Fibroblast of lung (primary cell): ENCODE data around the gene HAPLN1. TPM values are rescaled to one million over a fixed set of nuclear protein-coding genes. Genes with fewer than 3 reads are reported as not detected.

Source experiments
- DNase-seq, 2 donors: peaks; one replicate each; pipeline versions ENCODE4 v3.0.0 to v3.0.0-alpha.2; 2010; ENCODE audit warnings: low read depth in 2 of 2
- H2AFZ ChIP-seq: 2 replicates; pipeline ENCODE4 v1.5.1; 2012; ENCODE audit warnings: low read length, control low read depth, inconsistent platforms
- H3K27ac ChIP-seq: 2 replicates; pipeline ENCODE4 v1.5.1; 2011; ENCODE audit warnings: low read length, control low read depth; ENCODE audit not compliant: insufficient read depth
- H3K27me3 ChIP-seq: 2 replicates; pipeline ENCODE4 v1.5.1; 2011; ENCODE audit warnings: mild to moderate bottlenecking, low read length; ENCODE audit not compliant: control insufficient read depth, insufficient read depth
- H3K36me3 ChIP-seq: 2 replicates; pipeline ENCODE4 v1.5.1; 2011; ENCODE audit warnings: low read length; ENCODE audit not compliant: control insufficient read depth, insufficient read depth
- H3K4me1 ChIP-seq: 2 replicates; pipeline ENCODE4 v1.5.1; 2011; ENCODE audit warnings: low read length; ENCODE audit not compliant: control insufficient read depth, insufficient read depth; ENCODE audit errors: extremely low read depth
- H3K4me2 ChIP-seq: 2 replicates; pipeline ENCODE4 v1.5.1; 2011; ENCODE audit warnings: low read length, control low read depth; ENCODE audit not compliant: insufficient read depth; ENCODE audit errors: extremely low read depth
- H3K4me3 ChIP-seq, 4 experiments: fragments of 200-600 bp in 1 of 4; sonication (generic) in 1 of 4; replicated peaks in 1 of 4; 2 replicates each; pipeline ENCODE4 v1.5.1; 2011 to 2016; ENCODE audit warnings: low read length in 4 of 4, low read depth in 3 of 4, mild to moderate bottlenecking in 3 of 4, control low read depth in 2 of 4, inconsistent platforms in 1 of 4, mixed read lengths in 1 of 4; ENCODE audit not compliant: insufficient read depth in 1 of 4; ENCODE audit errors: control extremely low read depth in 1 of 4
- H3K79me2 ChIP-seq: 2 replicates; pipeline ENCODE4 v1.5.1; 2012; ENCODE audit warnings: mild to moderate bottlenecking, low read length, inconsistent platforms; ENCODE audit not compliant: control insufficient read depth, insufficient read depth
- H3K9ac ChIP-seq: 2 replicates; pipeline ENCODE4 v1.5.1; 2011; ENCODE audit warnings: mild to moderate bottlenecking, low read length, control low read depth; ENCODE audit not compliant: insufficient read depth
- H3K9me3 ChIP-seq: 2 replicates; pipeline ENCODE4 v1.5.1; 2012; ENCODE audit warnings: low read depth, low read length; ENCODE audit not compliant: control insufficient read depth, insufficient read depth
- H4K20me1 ChIP-seq: 2 replicates; pipeline ENCODE4 v1.5.1; 2011; ENCODE audit warnings: low read length; ENCODE audit not compliant: control insufficient read depth, insufficient read depth; ENCODE audit errors: extremely low read depth
- EZH2 ChIP-seq: IDR thresholded peaks from 2 replicates; pipeline ENCODE4 v1.5.1; 2012; ENCODE audit warnings: low read length, control low read depth, mild to moderate bottlenecking; ENCODE audit errors: missing control alignments
- polyA plus RNA-seq, 2 donors: library from polyadenylated mRNA; depleted of rRNA in 1 of 2; stranded (reverse) in 1 of 2; unstranded in 1 of 2; fragments of >200 nt; gene quantifications; 2 replicates each; pipeline ENCODE4 v1.2.1, GENCODE V29; 2011 to 2012; ENCODE audit warnings: missing spikeins in 1 of 2
- total RNA-seq: library from RNA; depleted of rRNA; stranded (reverse); fragments of >200 nt; gene quantifications from 2 replicates; pipeline ENCODE4 v1.2.1, GENCODE V29; 2014
- TF ChIP-seq, protein P1 (sequence below), 2 donors: IDR thresholded peaks in 1 of 2; conservative IDR thresholded peaks in 1 of 2; 1 replicate in 1 of 2; 2 replicates in 1 of 2; pipeline ENCODE4 v1.5.1; 2011 to 2012; ENCODE audit warnings: low read length in 2 of 2, control low read depth in 1 of 2, inconsistent platforms in 1 of 2, low read depth in 1 of 2, mild to moderate bottlenecking in 1 of 2

HAPLN1 gene
- total and polyA plus RNA-seq, 2 donors (not counting 1 experiment from before 2014, with no cell fraction given), result 0.17 to 7.7 TPM

DNA sequence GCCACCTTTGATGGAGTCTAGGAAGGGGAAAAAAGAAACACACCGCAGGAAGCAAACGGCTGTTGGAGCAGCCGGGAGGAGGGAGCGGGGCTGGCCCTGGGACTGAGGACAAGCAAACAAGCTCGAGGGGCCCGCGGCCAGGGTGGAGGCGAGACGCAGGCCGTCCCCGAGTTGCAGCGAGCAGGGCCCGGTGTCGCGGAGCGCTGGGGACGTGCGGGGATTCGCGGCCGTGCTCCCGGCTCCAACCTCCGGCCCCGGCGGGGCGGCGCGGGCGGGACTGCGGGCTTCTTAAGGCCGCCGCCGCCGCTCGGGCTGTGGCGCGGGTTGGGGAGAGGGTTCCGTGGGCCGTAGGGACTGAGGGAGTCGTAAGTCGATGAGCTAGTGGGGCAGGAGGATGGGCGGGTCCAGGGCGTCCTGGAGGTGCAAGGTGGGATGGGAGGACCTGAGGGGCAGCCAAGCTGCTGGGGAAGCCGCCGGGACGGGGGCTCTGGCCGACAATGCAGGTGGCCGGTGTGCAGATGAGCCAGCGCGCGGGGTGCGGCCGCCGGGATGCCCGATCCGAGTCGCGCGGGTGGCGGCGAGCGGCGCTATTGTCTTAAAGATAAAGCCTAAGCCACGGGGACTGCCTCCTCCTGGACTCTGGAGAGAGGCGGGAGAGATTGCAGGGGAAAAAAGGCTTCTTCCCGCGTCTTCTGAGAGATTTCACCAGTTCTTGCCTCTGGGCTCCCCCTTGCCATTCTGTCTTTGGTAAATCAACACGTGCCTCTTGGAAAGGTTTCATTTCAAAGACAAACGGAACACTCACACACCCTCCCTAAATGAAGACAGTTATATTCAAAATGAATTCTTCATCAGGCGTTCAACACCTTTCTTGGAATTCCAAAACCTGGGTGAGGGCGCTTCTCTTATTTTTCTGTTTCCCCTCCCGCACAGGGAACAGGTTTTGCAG, 1.6 kb upstream of the HAPLN1 start:
- Histone ChIP-seq H2AFZ (peak overlapping the region; percentile 86), H3K27ac (no peak overlapping the region), H3K36me3 (no peaks in the 10 kb centered on the region), H3K9ac (peak overlapping the region; percentile 57), H3K79me2 (no peaks in the 10 kb centered on the region), H3K4me3 (peak overlapping the region; percentile 50 to 63 (median 60)), H3K9me3 (no peaks in the 10 kb centered on the region), H4K20me1 (no peaks in the 10 kb centered on the region), H3K4me1 (peaks cover 2% of the 10 kb centered on the region), H3K27me3 (no peaks in the 10 kb centered on the region), H3K4me2 (peak overlapping the region; percentile 86)
- TF ChIP-seq EZH2, result no peak
- TF ChIP-seq, protein P1, sequence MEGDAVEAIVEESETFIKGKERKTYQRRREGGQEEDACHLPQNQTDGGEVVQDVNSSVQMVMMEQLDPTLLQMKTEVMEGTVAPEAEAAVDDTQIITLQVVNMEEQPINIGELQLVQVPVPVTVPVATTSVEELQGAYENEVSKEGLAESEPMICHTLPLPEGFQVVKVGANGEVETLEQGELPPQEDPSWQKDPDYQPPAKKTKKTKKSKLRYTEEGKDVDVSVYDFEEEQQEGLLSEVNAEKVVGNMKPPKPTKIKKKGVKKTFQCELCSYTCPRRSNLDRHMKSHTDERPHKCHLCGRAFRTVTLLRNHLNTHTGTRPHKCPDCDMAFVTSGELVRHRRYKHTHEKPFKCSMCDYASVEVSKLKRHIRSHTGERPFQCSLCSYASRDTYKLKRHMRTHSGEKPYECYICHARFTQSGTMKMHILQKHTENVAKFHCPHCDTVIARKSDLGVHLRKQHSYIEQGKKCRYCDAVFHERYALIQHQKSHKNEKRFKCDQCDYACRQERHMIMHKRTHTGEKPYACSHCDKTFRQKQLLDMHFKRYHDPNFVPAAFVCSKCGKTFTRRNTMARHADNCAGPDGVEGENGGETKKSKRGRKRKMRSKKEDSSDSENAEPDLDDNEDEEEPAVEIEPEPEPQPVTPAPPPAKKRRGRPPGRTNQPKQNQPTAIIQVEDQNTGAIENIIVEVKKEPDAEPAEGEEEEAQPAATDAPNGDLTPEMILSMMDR (conservative IDR thresholded peaks at IDR 0.05 in 1 of 2, IDR thresholded peaks at IDR 0.05 in 1 of 2; ENCODE audit: low read depth in 1 of 2, low read length in 2 of 2), result peak; percentile 45 to 50
- DNase-seq, result peak; percentile 70 to 78

DNA sequence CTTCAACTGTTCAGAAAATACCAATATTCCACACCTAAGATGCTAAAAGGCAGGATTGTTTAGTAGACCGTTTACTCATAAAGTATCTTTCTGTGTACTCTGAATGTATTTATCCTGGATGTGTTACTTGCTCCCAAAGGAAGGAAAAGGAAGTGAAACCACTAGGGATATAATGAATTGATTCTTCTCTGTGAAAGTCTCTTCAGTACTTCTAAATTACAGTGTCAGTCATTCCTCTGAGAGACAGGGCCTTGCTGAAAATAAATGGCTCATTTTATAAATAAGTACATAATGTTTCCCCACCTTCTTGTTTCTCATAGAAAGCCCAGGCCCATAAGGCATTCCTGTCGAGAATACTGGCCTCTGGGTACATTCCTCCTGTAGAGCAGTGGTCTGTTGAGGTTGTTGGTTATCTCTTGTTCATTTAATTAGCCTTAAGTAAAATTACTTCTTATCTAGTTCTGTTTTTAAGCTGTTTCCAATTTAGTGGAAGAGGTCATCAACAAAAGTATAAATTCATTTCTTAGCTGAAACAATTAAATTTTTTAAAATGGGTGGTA, 1.6 kb downstream of the HAPLN1 start:
- Histone ChIP-seq H4K20me1 (no peaks in the 10 kb centered on the region), H3K9me3 (no peaks in the 10 kb centered on the region), H3K9ac (no peak overlapping the region), H3K27ac (no peak overlapping the region), H3K4me1 (peaks cover 2% of the 10 kb centered on the region), H3K79me2 (no peaks in the 10 kb centered on the region), H3K4me2 (no peak overlapping the region), H3K27me3 (no peaks in the 10 kb centered on the region), H3K4me3 (no peak overlapping the region), H2AFZ (no peak overlapping the region), H3K36me3 (no peaks in the 10 kb centered on the region)
- DNase-seq, result peak in 1 of 2 donors; percentile 35
- TF ChIP-seq, protein P1 (conservative IDR thresholded peaks at IDR 0.05 in 1 of 2, IDR thresholded peaks at IDR 0.05 in 1 of 2; ENCODE audit: low read depth in 1 of 2, low read length in 2 of 2), result no peak
- no peak for TF ChIP-seq EZH2

DNA sequence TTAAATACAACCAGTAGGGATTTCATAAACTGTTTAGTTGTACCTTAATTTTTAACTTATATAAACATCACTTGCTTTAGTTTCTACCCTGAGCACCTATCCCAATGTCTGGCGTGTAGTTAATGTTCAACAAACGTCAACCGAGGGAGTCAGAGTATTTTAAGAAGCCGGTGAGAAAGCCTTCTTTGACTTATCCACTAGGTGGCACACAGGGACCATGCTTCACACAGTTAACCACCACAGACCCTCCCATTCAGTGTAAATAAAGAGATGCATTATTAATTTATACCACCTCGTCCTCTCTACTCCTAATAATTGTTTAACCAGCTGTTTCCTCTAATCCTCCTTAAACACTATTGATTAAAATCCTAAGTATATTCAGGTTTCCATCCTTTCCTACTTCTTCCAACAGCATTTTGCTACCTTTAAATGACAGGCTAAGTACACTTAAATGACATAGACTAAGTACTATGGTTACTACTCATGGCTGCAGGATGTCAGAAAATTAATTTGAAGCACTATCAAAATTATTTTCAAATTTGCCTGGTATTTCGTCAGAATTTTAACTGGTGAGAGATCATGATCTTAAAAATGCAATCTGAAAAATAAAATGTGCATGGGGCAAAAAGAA, 2.3 kb downstream of the HAPLN1 start:
- H4K20me1 ChIP-seq, result no peaks in the 10 kb centered on the region
- no peaks in the 10 kb centered on the region for H3K9me3 ChIP-seq
- H2AFZ ChIP-seq, result no peak overlapping the region
- no peaks in the 10 kb centered on the region for H3K79me2 ChIP-seq
- H3K4me3 ChIP-seq, result no peak overlapping the region
- peaks cover 2% of the 10 kb centered on the region for H3K4me1 ChIP-seq
- H3K4me2 ChIP-seq, result no peak overlapping the region
- no peak overlapping the region for H3K9ac ChIP-seq
- H3K36me3 ChIP-seq, result no peaks in the 10 kb centered on the region
- no peaks in the 10 kb centered on the region for H3K27me3 ChIP-seq
- no peak for TF ChIP-seq EZH2
- TF ChIP-seq, protein P1 (conservative IDR thresholded peaks at IDR 0.05 in 1 of 2, IDR thresholded peaks at IDR 0.05 in 1 of 2; ENCODE audit: low read depth in 1 of 2, low read length in 2 of 2), result peak; percentile 90 to 94
- DNase-seq, result peak; percentile 69 to 81
- H3K27ac ChIP-seq, result no peak overlapping the region
